Measurements from ENCODE around the gene HIPK1. TPM values are rescaled to one million over a fixed set of nuclear protein-coding genes. Genes with fewer than 3 reads are reported as not detected.
A peak's percentile ranks its signal among the peaks of the same experiment; 100 is the strongest.

Gene HIPK1
- total and polyA plus RNA-seq, 2 of the 13 experiments (the other 11 are each of a cell fraction or from before 2014, with no cell fraction given): 20.8 to 33.4 TPM

DNA sequence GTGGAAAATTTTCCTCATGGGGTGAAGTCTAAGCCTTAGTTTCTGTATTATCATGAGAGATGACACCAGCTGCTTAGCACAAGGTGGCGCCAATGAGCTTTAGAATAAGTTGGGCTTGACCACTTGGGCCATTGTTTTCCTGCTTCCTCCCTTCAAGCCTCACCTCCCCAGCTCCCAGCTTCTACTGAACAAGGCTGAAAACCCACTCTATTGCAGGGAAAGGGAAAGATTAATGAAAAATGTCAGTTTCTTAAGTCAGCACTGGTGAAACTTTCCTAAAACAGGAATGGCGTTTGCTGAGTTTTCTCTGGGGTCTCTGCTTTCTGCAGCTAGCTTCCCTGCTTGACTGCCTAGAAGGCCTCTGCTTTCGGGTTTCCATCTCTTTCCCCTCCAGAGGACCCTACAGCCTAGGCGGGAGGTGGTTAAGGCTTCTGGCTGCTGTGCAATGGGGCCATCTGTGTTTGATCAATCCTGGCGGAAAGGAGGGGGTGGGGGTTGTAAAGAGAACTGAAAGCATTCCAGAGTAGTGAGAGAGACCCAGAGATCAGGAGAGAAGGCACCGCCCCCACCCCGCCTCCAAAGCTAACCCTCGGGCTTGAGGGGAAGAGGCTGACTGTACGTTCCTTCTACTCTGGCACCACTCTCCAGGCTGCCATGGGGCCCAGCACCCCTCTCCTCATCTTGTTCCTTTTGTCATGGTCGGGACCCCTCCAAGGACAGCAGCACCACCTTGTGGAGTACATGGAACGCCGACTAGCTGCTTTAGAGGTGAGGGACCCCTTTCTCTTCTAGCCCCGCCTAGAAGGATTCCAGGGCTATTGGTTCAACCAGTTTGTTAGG lies 50.0 kb downstream of the HIPK1 start, which contains the start of gene OLFML3 (continued):
- TF ChIP-seq, protein P1, sequence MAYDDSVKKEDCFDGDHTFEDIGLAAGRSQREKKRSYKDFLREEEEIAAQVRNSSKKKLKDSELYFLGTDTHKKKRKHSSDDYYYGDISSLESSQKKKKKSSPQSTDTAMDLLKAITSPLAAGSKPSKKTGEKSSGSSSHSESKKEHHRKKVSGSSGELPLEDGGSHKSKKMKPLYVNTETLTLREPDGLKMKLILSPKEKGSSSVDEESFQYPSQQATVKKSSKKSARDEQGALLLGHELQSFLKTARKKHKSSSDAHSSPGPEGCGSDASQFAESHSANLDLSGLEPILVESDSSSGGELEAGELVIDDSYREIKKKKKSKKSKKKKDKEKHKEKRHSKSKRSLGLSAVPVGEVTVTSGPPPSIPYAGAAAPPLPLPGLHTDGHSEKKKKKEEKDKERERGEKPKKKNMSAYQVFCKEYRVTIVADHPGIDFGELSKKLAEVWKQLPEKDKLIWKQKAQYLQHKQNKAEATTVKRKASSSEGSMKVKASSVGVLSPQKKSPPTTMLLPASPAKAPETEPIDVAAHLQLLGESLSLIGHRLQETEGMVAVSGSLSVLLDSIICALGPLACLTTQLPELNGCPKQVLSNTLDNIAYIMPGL (CRISPR knock-in tag; IDR thresholded peaks at IDR 0.05; ENCODE audit: borderline replicate concordance in 1 of 2, low read depth in 1 of 2): peak; percentile 29 to 45; a peak in 1 of 4 replicates
- TF ChIP-seq EP300 (IDR thresholded peaks at IDR 0.05; ENCODE audit: low read depth in 2 of 2, low read length in 2 of 2) (no peak), EP300 (CRISPR knock-in tag; IDR thresholded peaks at IDR 0.05; ENCODE audit: borderline replicate concordance) (no peak), ARID4A (CRISPR knock-in tag; IDR thresholded peaks at IDR 0.05; ENCODE audit: borderline replicate concordance) (peak; percentile 24; the same call in 1 of the 2 replicates), ZNF24 (IDR thresholded peaks at IDR 0.05) (no peak), THYN1 (CRISPR knock-in tag; IDR thresholded peaks at IDR 0.05; ENCODE audit: borderline replicate concordance, low read depth) (no peak), CREB1 (IDR thresholded peaks at IDR 0.05) (no peak), CREB1 (CRISPR knock-in tag; IDR thresholded peaks at IDR 0.05) (0 out of 2 replicates have a peak, but pooled peaks have one; percentile 6), ATF1 (CRISPR knock-in tag; IDR thresholded peaks at IDR 0.05) (no peak), PTBP1 (IDR thresholded peaks at IDR 0.05; ENCODE audit: low read depth, low read length, poor library complexity, severe bottlenecking) (no peak), SMAD3 (CRISPR knock-in tag; IDR thresholded peaks at IDR 0.05) (no peak), ZNF124 (CRISPR knock-in tag; IDR thresholded peaks at IDR 0.05) (0 out of 2 replicates have a peak, but pooled peaks have one; percentile 6), MEF2D (CRISPR knock-in tag; IDR thresholded peaks at IDR 0.05) (0 out of 2 replicates have a peak, but pooled peaks have one; percentile 34), GATAD1 (CRISPR knock-in tag; IDR thresholded peaks at IDR 0.05) (no peak), THAP11 (CRISPR knock-in tag; IDR thresholded peaks at IDR 0.05) (0 out of 2 replicates have a peak, but pooled peaks have one; percentile 11), NCOA5 (CRISPR knock-in tag; IDR thresholded peaks at IDR 0.05) (no peak), ETV6 (CRISPR knock-in tag; conservative IDR thresholded peaks at IDR 0.05) (no peak)
- TF ChIP-seq, protein P2, sequence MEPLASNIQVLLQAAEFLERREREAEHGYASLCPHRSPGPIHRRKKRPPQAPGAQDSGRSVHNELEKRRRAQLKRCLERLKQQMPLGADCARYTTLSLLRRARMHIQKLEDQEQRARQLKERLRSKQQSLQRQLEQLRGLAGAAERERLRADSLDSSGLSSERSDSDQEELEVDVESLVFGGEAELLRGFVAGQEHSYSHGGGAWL (CRISPR knock-in tag; IDR thresholded peaks at IDR 0.05): 0 out of 2 replicates have a peak, but pooled peaks have one; percentile 23
- TF ChIP-seq, protein P3, sequence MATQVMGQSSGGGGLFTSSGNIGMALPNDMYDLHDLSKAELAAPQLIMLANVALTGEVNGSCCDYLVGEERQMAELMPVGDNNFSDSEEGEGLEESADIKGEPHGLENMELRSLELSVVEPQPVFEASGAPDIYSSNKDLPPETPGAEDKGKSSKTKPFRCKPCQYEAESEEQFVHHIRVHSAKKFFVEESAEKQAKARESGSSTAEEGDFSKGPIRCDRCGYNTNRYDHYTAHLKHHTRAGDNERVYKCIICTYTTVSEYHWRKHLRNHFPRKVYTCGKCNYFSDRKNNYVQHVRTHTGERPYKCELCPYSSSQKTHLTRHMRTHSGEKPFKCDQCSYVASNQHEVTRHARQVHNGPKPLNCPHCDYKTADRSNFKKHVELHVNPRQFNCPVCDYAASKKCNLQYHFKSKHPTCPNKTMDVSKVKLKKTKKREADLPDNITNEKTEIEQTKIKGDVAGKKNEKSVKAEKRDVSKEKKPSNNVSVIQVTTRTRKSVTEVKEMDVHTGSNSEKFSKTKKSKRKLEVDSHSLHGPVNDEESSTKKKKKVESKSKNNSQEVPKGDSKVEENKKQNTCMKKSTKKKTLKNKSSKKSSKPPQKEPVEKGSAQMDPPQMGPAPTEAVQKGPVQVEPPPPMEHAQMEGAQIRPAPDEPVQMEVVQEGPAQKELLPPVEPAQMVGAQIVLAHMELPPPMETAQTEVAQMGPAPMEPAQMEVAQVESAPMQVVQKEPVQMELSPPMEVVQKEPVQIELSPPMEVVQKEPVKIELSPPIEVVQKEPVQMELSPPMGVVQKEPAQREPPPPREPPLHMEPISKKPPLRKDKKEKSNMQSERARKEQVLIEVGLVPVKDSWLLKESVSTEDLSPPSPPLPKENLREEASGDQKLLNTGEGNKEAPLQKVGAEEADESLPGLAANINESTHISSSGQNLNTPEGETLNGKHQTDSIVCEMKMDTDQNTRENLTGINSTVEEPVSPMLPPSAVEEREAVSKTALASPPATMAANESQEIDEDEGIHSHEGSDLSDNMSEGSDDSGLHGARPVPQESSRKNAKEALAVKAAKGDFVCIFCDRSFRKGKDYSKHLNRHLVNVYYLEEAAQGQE (IDR thresholded peaks at IDR 0.05; ENCODE audit: borderline replicate concordance in 1 of 2, low read depth in 1 of 2, low read length in 2 of 2): no peak
